HepG2 (cell line): Measurements from ENCODE around the gene CDCP1.

Experiments used
- HMGXB4 ChIP-seq, 2 experiments: sonication (generic) in 1 of 2; formaldehyde crosslinking in 1 of 2; IDR thresholded peaks; 2 replicates each; pipeline versions ENCODE4 v1.4.0 to v1.6.1; 2018 to 2020; ENCODE audit warnings: missing genetic modification reagents in 2 of 2, borderline replicate concordance in 1 of 2, low read depth in 1 of 2, mild to moderate bottlenecking in 1 of 2, missing biosample characterization in 1 of 2
- TCF7 ChIP-seq: sonication (generic); IDR thresholded peaks from 2 replicates; pipeline ENCODE4 v1.6.1; 2016; ENCODE audit warnings: antibody characterized with exemption, low read depth

GRCh38 chr3:45037720-45038455, 108.3 kb downstream of the CDCP1 start:
- TF ChIP-seq TCF7 (no peak), HMGXB4 (CRISPR knock-in tag; IDR thresholded peaks at IDR 0.05; ENCODE audit: borderline replicate concordance in 1 of 2, low read depth in 1 of 2) (peak; percentile 86 to 96)
